MCF 10A (cell line): ENCODE data around the gene PDIA5. TPM values are rescaled to one million over a fixed set of nuclear protein-coding genes. Genes with fewer than 3 reads are reported as not detected.

Experiments used
- BruUV-seq: library from RNA; stranded (reverse); fragments of 400-500 nt; replicated peaks from 2 replicates; lab custom pipeline; 2021; lab: Mats Ljungman, UMichigan
- CTCF ChIA-PET: fragments of 300-600 bp; sonication (Branson Sonifier 250); formaldehyde crosslinking; extraction: SDS; loops from one replicate; lab custom pipeline; 2021; ENCODE audit warnings: antibody characterized with exemption, inconsistent platforms; lab: Yijun Ruan, JAX
- POLR2A ChIA-PET: fragments of 300-600, 350-650 bp; sonication (Branson Sonifier 250); formaldehyde crosslinking; extraction: SDS; loops from one replicate; lab custom pipeline; 2020; ENCODE audit warnings: antibody characterized with exemption, inconsistent platforms; lab: Yijun Ruan, JAX
- DNase-seq: peaks from one replicate; pipeline ENCODE4 v3.0.0-alpha.2; 2018; ENCODE audit not compliant: unreplicated experiment
- H3K27ac Mint-ChIP-seq: one replicate; pipeline ENCODE4 v1.8.0; 2022; ENCODE audit warnings: mild to moderate bottlenecking, low read depth, mixed read lengths; ENCODE audit not compliant: unreplicated experiment
- H3K27me3 Mint-ChIP-seq: one replicate; pipeline ENCODE4 v1.8.0; 2022; ENCODE audit warnings: mixed read lengths; ENCODE audit not compliant: insufficient read depth, unreplicated experiment
- H3K36me3 Mint-ChIP-seq: one replicate; pipeline ENCODE4 v1.8.0; 2022; ENCODE audit warnings: mild to moderate bottlenecking, moderate library complexity, mixed read lengths; ENCODE audit not compliant: insufficient read depth, unreplicated experiment
- H3K4me1 Mint-ChIP-seq: one replicate; pipeline ENCODE4 v1.8.0; 2022; ENCODE audit warnings: mixed read lengths; ENCODE audit not compliant: insufficient read depth, unreplicated experiment
- H3K4me3 Mint-ChIP-seq: one replicate; pipeline ENCODE4 v1.8.0; 2022; ENCODE audit warnings: mild to moderate bottlenecking, moderate library complexity, mixed read lengths; ENCODE audit not compliant: unreplicated experiment
- H3K9me3 Mint-ChIP-seq: one replicate; pipeline ENCODE4 v1.8.0; 2022; ENCODE audit warnings: mixed read lengths; ENCODE audit not compliant: unreplicated experiment
- intact Hi-C: fragments of 100-400 bp; cut with micrococcal nuclease; formaldehyde crosslinking; loops from 2 replicates; pipeline ENCODE4 v1.14.1; 2022
- total RNA-seq: library from RNA; stranded (reverse); gene quantifications from 2 replicates; pipeline ENCODE4 v1.2.3, GENCODE V29; 2022
- TF ChIP-seq, protein P1 (sequence below): fragments of 200-600 bp; IDR thresholded peaks from one replicate; pipeline ENCODE4 v1.8.0; 2022; ENCODE audit warnings: antibody characterized with exemption, mild to moderate bottlenecking; ENCODE audit not compliant: unreplicated experiment

Gene PDIA5
- total RNA-seq, 1 experiment from 2014 or later, result 47.7 TPM

DNA sequence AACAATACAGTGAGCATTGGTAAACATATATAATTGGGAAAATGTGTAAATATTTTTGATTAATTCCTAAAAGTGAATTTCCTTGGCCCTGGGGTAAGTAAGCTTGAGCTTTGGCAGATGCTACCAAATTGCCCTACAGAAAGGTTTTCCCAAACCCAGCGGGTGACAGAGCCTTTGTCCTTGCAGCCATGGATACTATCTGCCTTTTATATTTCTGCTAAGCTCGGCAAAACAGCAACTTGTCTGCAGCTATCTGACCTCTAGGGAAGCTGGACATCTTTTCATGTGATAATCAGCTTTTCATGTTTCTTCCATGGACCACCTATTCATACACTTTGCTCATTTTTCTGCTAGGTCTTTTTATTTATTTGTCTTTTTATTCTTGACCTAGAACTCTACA, 70.2 kb downstream of the PDIA5 start:
- no peak for DNase-seq
- H3K27ac Mint-ChIP-seq, result no peak overlapping the region
- H3K36me3 Mint-ChIP-seq, result peaks cover 64% of the 10 kb centered on the region
- no peak overlapping the region for H3K4me3 Mint-ChIP-seq
- TF ChIP-seq, protein P1, sequence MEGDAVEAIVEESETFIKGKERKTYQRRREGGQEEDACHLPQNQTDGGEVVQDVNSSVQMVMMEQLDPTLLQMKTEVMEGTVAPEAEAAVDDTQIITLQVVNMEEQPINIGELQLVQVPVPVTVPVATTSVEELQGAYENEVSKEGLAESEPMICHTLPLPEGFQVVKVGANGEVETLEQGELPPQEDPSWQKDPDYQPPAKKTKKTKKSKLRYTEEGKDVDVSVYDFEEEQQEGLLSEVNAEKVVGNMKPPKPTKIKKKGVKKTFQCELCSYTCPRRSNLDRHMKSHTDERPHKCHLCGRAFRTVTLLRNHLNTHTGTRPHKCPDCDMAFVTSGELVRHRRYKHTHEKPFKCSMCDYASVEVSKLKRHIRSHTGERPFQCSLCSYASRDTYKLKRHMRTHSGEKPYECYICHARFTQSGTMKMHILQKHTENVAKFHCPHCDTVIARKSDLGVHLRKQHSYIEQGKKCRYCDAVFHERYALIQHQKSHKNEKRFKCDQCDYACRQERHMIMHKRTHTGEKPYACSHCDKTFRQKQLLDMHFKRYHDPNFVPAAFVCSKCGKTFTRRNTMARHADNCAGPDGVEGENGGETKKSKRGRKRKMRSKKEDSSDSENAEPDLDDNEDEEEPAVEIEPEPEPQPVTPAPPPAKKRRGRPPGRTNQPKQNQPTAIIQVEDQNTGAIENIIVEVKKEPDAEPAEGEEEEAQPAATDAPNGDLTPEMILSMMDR, result no peak
- no peaks in the 10 kb centered on the region for H3K9me3 Mint-ChIP-seq
- ChIA-PET CTCF (no interaction called here), POLR2A (interaction anchor here (0.6 kb wide), 1 partner anchor 35 kb away, joined by 3 read pairs; no protein-coding TSS in a partner anchor)
- H3K27me3 Mint-ChIP-seq, result no peaks in the 10 kb centered on the region
- BruUV-seq, result no TSS peak
- no peaks in the 10 kb centered on the region for H3K4me1 Mint-ChIP-seq
- intact Hi-C loops, result no loop called here

DNA sequence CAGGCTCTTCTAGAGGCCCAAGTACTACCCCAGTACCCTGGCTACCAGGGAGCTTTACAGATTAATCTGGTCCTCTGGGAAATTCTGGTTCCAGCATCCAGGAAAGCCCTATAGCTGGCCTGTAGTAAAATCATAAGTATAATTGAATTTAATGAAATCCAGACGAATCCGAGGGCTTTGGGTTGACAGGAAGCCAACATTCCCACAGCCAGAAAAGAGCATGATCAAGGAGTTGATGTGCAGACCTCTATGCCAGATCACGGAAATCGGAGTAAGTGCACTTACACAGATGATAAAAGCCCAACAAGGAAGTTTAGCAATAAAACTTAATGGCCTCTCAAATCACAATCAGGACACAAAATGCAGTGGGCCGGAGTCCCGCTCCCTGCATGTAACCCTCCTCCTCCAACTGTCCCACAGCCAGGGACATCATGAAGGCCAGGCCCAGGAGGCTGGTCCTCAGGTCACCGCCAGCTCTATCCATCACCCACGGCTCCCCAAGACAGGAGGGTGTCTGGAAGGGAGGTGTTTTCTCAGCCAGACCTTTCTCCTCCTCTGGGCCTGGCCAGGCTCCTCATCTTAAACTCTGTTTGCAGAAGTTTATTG, 72.1 kb downstream of the PDIA5 start:
- Mint-ChIP-seq H3K27me3 (no peaks in the 10 kb centered on the region), H3K4me1 (no peaks in the 10 kb centered on the region), H3K27ac (no peak overlapping the region), H3K36me3 (peaks cover 62% of the 10 kb centered on the region), H3K4me3 (no peak overlapping the region), H3K9me3 (no peaks in the 10 kb centered on the region)
- no peak for DNase-seq
- TF ChIP-seq, protein P1, result no peak
- ChIA-PET CTCF (interaction anchor here (0.7 kb wide), 1 partner anchor 381 kb away, joined by 3 read pairs; no protein-coding TSS in a partner anchor), POLR2A (no interaction called here)
- no TSS peak for BruUV-seq
- intact Hi-C loops, result no loop called here

DNA sequence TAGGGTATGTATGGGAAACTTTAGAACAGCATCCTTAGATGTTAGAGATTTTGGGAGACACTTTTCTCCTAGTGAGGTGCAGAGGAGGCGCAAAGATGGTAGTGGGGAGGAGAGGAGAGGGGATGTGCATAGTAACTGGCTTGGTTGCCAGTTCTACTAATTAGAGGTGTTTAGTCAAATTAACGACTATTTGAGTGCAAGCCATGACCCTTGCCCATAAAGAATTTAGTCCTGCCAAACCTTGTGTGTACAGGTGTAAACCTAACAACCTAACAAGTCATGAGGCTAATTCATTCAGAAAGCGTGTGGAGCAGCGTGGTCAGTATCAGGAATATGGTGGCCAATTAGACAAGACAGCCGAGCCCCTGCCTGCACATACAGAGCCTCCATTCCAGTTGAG, 72.7 kb downstream of the PDIA5 start:
- ChIA-PET POLR2A (no interaction called here), CTCF (no interaction called here)
- Mint-ChIP-seq H3K36me3 (peaks cover 63% of the 10 kb centered on the region), H3K9me3 (no peaks in the 10 kb centered on the region), H3K4me1 (no peaks in the 10 kb centered on the region), H3K27me3 (no peaks in the 10 kb centered on the region), H3K4me3 (no peak overlapping the region), H3K27ac (no peak overlapping the region)
- DNase-seq, result no peak
- BruUV-seq, result no TSS peak
- intact Hi-C loops, result no loop called here
- TF ChIP-seq, protein P1, result no peak

DNA sequence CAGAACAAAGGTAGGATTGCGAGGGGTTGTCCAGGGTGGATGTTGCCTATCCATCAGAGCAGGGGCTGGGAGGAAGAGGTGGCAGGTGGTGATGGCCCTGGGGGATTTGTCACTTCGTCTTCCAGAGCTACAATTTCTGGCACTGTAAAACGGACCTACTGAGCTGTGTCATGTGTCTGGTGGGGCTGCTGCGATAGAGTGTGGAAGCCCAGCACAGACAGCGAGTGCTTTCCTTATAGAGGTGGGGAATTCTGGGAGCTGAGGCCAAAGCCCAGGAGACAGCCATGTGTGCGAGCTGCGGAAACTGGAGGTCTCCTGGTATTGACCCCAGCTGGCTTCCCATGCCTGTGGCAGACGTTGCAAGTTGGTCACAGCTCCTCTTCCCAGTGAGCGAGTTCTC, 73.7 kb downstream of the PDIA5 start:
- Mint-ChIP-seq H3K9me3 (no peaks in the 10 kb centered on the region), H3K27me3 (no peaks in the 10 kb centered on the region), H3K4me1 (no peaks in the 10 kb centered on the region), H3K4me3 (no peak overlapping the region), H3K27ac (no peak overlapping the region), H3K36me3 (peaks cover 59% of the 10 kb centered on the region)
- no peak for DNase-seq
- ChIA-PET CTCF (interaction anchor here (0.5 kb wide), 1 partner anchor 434 kb away, joined by 3 read pairs; no protein-coding TSS in a partner anchor), POLR2A (no interaction called here)
- TF ChIP-seq, protein P1, result no peak
- no TSS peak for BruUV-seq
- intact Hi-C loops, result no loop called here
